ENCODE measurements around the gene CYB5RL.

DNA sequence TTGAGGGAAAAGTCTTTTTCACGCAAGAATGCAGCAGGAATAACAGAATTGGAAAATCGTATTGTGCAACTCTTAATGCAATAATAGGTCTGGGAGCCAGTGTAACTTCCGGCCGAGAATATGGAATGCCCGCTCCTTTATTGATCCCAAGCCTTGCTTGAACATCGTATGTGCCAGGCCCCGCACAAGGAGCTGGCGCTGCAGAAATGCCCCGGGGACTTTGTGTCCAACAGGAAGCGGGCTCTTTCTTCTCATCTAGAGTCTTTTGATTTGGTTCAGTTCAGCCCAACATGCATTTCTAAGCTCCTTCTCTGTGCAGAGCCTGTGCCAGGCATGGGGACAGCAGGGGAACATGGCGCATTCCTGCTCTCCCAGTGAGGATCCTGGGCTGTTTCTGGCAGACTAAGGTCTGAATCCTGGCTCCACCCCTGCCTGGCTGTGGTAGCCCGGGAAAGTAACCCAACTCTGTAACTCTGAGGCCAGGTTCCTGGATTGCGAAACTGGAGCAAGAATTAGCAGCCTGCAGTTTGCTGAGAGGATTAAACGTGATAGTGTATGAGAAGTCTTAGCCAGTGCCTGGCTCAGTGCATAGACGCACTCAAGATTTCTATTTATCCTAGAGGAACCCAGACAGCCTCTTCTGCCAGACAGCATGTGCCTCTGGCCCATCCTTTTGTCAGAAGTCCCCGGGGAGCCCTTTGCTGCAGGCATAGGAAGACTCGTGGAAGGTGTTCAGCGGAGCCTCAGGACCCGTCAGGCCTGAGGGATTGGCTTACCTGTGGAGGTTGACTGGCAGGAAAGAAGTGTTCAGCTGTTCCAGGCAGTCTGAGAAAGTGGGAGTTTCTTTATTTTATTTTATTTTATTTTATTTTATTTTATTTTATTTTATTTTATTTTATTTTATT lies 46.0 kb downstream of the CYB5RL start:
- TF ChIP-seq CTCF (IDR thresholded peaks at IDR 0.05), result no peak
- no peak for TF ChIP-seq POLR2A (IDR thresholded peaks at IDR 0.05)

Measured in transverse colon (tissue), 3 donors.